ENCODE data around the gene LAMP1.

LAMP1 gene

GRCh38 chr13:113351514-113352026 lies 54.5 kb downstream of the LAMP1 start:
- Mint-ChIP-seq H3K27ac (no peak overlapping the region), H3K27me3 (no peaks in the 10 kb centered on the region), H3K4me3 (no peak overlapping the region), H3K4me1 (no peaks in the 10 kb centered on the region), H3K9me3 (peaks cover 0 to 8% of the 10 kb centered on the region in 2 donors)
- DNase-seq (no peak), ATAC-seq (no peak)

GRCh38 chr13:113353254-113353653 lies 56.2 kb downstream of the LAMP1 start:
- Mint-ChIP-seq H3K27me3 (no peaks in the 10 kb centered on the region), H3K4me1 (no peaks in the 10 kb centered on the region), H3K9me3 (peaks cover 0 to 1% of the 10 kb centered on the region in 2 donors), H3K27ac (no peak overlapping the region), H3K4me3 (no peak overlapping the region)
- ATAC-seq (no peak), DNase-seq (no peak)

GRCh38 chr13:113354831-113355610 lies 58.0 kb downstream of the LAMP1 start:
- DNase-seq (no peak), ATAC-seq (no peak)
- Mint-ChIP-seq H3K4me3 (no peak overlapping the region), H3K27me3 (peaks cover 6% of the 10 kb centered on the region), H3K4me1 (no peaks in the 10 kb centered on the region), H3K9me3 (no peaks in the 10 kb centered on the region), H3K27ac (no peak overlapping the region)

GRCh38 chr13:113355621-113356020 lies 58.6 kb downstream of the LAMP1 start:
- H3K4me1 Mint-ChIP-seq = no peaks in the 10 kb centered on the region

GRCh38 chr13:113356596-113356995 lies 59.6 kb downstream of the LAMP1 start:
- Mint-ChIP-seq H3K4me3 (no peak overlapping the region), H3K27ac (no peak overlapping the region)

More at GRCh38 chr13:113355621-113356020, 58.6 kb downstream of the LAMP1 start:
- Mint-ChIP-seq H3K9me3 (no peaks in the 10 kb centered on the region), H3K27ac (no peak overlapping the region), H3K27me3 (peaks cover 12% of the 10 kb centered on the region), H3K4me3 (no peak overlapping the region)
- DNase-seq (no peak), ATAC-seq (no peak)

GRCh38 chr13:113357529-113357928 lies 60.5 kb downstream of the LAMP1 start:
- DNase-seq = no peak
- no peak for ATAC-seq
- H3K4me3 Mint-ChIP-seq = no peak overlapping the region
- peaks cover 19% of the 10 kb centered on the region for H3K27me3 Mint-ChIP-seq
- H3K9me3 Mint-ChIP-seq = no peaks in the 10 kb centered on the region
- peaks cover 2% of the 10 kb centered on the region for H3K4me1 Mint-ChIP-seq
- no peak overlapping the region for H3K27ac Mint-ChIP-seq

More at GRCh38 chr13:113356596-113356995, 59.6 kb downstream of the LAMP1 start:
- peaks cover 13% of the 10 kb centered on the region for H3K27me3 Mint-ChIP-seq
- no peaks in the 10 kb centered on the region for H3K9me3 Mint-ChIP-seq
- no peaks in the 10 kb centered on the region for H3K4me1 Mint-ChIP-seq
- no peak for DNase-seq
- ATAC-seq = no peak

- no peak overlapping the region for H3K27ac Mint-ChIP-seq
- DNase-seq (no peak), ATAC-seq (no peak)
- H3K9me3 Mint-ChIP-seq = no peaks in the 10 kb centered on the region
- H3K4me1 Mint-ChIP-seq = peaks cover 7% of the 10 kb centered on the region
- peaks cover 28% of the 10 kb centered on the region for H3K27me3 Mint-ChIP-seq
- no peak overlapping the region for H3K4me3 Mint-ChIP-seq
Observed at GRCh38 chr13:113358653-113359190, 61.7 kb downstream of the LAMP1 start.

- DNase-seq (no peak), ATAC-seq (no peak)
- H3K4me1 Mint-ChIP-seq = peaks cover 7% of the 10 kb centered on the region
- no peak overlapping the region for H3K27ac Mint-ChIP-seq
- peaks cover 29% of the 10 kb centered on the region for H3K27me3 Mint-ChIP-seq
- no peaks in the 10 kb centered on the region for H3K9me3 Mint-ChIP-seq
- no peak overlapping the region for H3K4me3 Mint-ChIP-seq
Observed at GRCh38 chr13:113359571-113359970, 62.5 kb downstream of the LAMP1 start.

GRCh38 chr13:113360446-113360845 lies 63.4 kb downstream of the LAMP1 start:
- H3K27me3 Mint-ChIP-seq = peaks cover 37% of the 10 kb centered on the region

GRCh38 chr13:113361406-113361805 lies 64.4 kb downstream of the LAMP1 start:
- Mint-ChIP-seq H3K27ac (no peak overlapping the region), H3K27me3 (peaks cover 47% of the 10 kb centered on the region), H3K4me3 (no peak overlapping the region), H3K4me1 (peaks cover 7% of the 10 kb centered on the region), H3K9me3 (no peaks in the 10 kb centered on the region)
- DNase-seq (no peak), ATAC-seq (peak; percentile 45)

More at GRCh38 chr13:113360446-113360845, 63.4 kb downstream of the LAMP1 start:
- Mint-ChIP-seq H3K4me1 (peaks cover 7% of the 10 kb centered on the region), H3K4me3 (no peak overlapping the region), H3K9me3 (no peaks in the 10 kb centered on the region), H3K27ac (no peak overlapping the region)
- ATAC-seq (no peak), DNase-seq (no peak)

- ATAC-seq (no peak), DNase-seq (no peak)
- Mint-ChIP-seq H3K4me1 (peaks cover 7% of the 10 kb centered on the region), H3K4me3 (peak overlapping the region; percentile 29 to 46), H3K9me3 (no peaks in the 10 kb centered on the region), H3K27me3 (peaks cover 49% of the 10 kb centered on the region), H3K27ac (no peak overlapping the region)
Observed at GRCh38 chr13:113364311-113364889, 67.4 kb downstream of the LAMP1 start.

GRCh38 chr13:113364901-113365582 lies 68.0 kb downstream of the LAMP1 start:
- Mint-ChIP-seq H3K27me3 (peaks cover 42% of the 10 kb centered on the region), H3K27ac (no peak overlapping the region), H3K4me3 (peak overlapping the region; percentile 35 to 46), H3K9me3 (no peaks in the 10 kb centered on the region), H3K4me1 (peaks cover 7% of the 10 kb centered on the region)
- ATAC-seq (no peak), DNase-seq (no peak)

GRCh38 chr13:113365583-113365970 lies 68.5 kb downstream of the LAMP1 start:
- H3K4me3 Mint-ChIP-seq = peak overlapping the region; percentile 35 to 36
- DNase-seq = no peak
- H3K27ac Mint-ChIP-seq = peak overlapping the region in 1 of 2 donors; percentile 28
- peaks cover 7% of the 10 kb centered on the region for H3K4me1 Mint-ChIP-seq
- peaks cover 37% of the 10 kb centered on the region for H3K27me3 Mint-ChIP-seq
- H3K9me3 Mint-ChIP-seq = no peaks in the 10 kb centered on the region
- ATAC-seq = no peak

GRCh38 chr13:113365971-113366588 lies 69.0 kb downstream of the LAMP1 start:
- Mint-ChIP-seq H3K27me3 (peaks cover 36% of the 10 kb centered on the region), H3K4me1 (peaks cover 7% of the 10 kb centered on the region), H3K4me3 (no peak overlapping the region), H3K27ac (peak overlapping the region in 1 of 2 donors; percentile 28), H3K9me3 (no peaks in the 10 kb centered on the region)
- DNase-seq (no peak), ATAC-seq (peak; percentile 14)

- no peak for DNase-seq
- ATAC-seq = no peak
- Mint-ChIP-seq H3K27ac (no peak overlapping the region), H3K9me3 (no peaks in the 10 kb centered on the region), H3K27me3 (peaks cover 34% of the 10 kb centered on the region), H3K4me1 (peaks cover 7% of the 10 kb centered on the region), H3K4me3 (no peak overlapping the region)
Observed at GRCh38 chr13:113367020-113367560, 70.1 kb downstream of the LAMP1 start.
